Stimulated activated CD8-positive, alpha-beta memory T cell treated with anti-CD3 and anti-CD28 coated beads, Interleukin-7, amount 100 ng/mL, for 48 hours (primary cell): ENCODE results near the gene ARHGAP44.
"Not testable (repeated sequence)": the region's sequence is repeated elsewhere in the genome, so short reads cannot be mapped to it uniquely, and the experiment has no call there.

Experiments used
- DNase-seq, 2 donors: peaks; one replicate each; pipeline ENCODE4 v3.0.0-alpha.2; 2020; ENCODE audit warnings: low read depth in 1 of 2; ENCODE audit errors: extremely low read depth in 1 of 2

ARHGAP44 gene

DNA sequence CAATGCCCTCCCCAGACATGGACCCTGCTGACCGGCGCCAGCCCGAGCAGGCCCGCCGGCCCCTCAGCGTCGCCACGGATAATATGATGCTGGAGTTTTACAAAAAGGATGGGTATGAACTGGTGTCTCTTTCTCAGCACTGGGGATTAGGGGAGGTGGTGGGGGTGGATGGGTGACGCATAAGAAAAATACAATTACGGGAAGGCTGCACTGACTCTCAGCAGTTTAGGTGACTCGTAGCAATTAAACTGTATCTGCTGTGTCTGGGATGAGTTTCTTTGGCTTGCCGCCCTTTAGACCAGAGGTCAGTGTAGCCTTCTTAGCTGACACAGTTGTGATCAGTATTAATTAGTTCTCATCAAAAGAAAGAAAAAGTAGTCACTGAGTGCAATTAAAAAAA lies 169.5 kb downstream of the ARHGAP44 start:
- DNase-seq, result no peak

DNA sequence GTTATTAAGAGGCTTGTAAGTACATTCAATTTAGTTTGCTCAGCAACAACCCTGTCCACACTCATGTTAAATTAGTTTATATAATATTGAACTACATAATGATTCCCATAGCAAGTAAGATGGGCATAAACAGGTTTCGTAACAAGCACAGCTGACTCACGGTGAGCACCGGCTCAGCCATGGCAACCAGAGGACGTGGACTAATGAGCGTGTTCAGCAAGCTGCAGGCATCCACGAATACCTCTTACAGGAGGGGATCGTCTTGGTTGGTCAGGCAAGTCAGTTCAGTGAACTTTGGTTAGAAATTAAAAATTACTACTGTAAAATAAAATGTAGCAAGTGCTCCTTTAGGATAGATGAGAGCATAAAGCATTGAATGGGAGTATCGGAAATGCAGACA lies 170.1 kb downstream of the ARHGAP44 start:
- no peak for DNase-seq

DNA sequence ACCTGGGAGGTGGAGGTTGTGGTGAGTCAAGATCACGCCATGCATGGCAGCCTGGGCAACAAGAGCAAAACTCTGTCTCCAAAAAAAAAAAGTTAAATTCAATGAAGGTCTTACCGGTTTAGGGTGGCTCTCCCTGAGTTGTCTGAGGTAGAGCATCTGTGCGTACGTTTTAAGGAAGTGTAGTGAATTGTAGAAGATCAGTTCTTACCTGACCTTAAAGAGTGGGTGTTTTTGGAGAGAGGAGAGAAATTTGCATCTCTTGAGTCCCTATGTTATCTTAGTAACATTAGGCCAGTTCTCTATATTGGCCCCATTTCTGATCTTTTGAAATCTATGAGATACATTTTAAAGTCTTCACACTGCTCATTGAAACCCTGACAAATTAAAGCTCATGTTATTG lies 172.4 kb downstream of the ARHGAP44 start:
- DNase-seq, result no peak

DNA sequence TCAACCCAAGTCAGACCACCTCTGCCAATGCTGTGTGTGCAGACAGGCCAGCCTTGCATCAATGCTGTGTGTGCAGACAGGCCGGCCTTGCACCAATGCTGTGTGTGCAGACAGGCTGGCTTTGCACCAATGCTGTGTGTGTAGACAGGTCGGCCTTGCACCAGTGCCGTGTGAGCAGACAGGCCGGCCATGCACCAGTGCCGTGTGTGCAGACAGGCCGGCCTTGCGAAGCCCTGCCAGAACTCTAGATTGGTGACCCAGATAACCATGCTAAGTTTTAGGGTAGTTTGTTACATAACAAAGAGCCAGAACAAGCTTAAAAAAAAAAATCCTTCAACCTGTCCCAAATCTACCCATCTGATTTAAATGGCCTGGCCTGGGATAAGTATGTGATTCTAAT lies 174.2 kb downstream of the ARHGAP44 start:
- DNase-seq, result no peak

DNA sequence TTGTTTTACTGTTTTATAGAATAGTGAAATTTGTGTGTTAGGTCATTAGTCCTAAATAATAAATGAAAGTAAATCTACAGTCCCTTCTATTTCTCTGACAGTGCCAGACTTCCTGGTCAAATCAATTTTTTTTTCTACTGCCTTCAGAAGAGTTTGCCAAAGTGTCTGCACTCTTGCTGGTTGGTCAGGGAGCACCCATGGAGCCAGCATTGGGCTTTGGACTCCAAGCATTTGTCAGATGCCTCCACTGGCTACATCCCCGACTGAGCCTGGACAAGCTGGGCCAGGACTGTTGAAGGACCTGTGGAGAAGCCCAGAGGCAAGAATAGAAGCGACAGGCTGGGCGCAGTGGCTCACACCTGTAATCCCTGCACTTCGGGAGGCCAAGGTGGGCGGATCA lies 174.9 kb downstream of the ARHGAP44 start:
- no peak for DNase-seq

DNA sequence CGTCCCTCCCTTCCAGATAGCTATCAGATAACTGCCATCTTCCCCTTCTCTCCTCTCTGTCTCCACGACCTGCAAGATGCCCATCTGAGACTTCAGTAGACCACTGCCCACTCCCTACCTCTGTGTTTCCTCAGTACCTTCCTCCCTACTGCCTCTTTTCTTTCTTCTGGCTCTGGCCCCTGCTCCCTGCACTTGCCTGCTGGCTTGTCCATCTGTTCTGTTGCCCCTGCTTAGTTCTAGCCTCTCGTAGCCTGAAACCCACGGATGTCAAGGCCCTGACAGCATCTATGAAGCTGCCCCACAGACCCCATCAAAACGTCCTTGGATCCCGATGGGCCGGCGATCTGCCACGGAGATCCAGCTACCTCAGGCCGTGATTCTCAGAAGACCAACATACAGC lies 175.5 kb downstream of the ARHGAP44 start:
- DNase-seq, result no peak

DNA sequence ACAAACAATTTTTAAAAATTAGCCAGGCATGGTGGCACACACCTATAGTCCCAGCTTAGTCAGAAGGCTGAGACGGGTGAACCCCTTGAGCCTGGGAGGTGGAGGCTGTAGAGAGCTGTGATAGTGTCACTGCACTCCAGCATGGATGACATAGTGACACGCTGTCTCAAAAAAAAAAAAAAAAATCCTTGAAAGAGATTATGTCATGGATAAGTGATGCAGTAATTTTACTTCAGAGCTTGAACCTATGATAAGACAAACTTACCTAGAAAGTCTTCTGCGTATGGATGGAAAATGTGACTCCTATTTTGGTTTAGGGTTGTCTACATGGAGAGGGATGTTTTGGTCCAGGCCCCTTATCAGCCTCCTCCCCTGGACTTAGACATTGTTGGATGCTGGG lies 176.7 kb downstream of the ARHGAP44 start:
- DNase-seq, result no peak

DNA sequence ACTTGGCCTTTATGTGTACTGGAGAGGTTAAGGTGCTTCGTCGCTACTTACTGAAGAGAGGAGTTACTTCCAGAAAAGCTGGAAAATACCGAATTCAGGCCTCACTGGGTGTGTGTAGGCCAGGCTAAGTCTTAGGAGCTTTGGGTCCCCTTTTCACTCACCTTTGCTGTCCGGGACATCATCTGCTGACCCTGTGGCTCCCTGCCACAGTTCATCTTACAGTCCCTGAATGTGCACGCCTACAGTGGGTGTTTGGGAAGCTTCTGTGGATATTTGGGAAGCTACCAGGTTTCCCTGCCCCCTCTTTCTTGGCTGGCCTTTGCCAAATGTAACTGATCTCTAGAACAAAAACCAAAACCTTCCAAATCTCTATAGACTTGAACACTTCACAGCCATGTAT lies 177.1 kb downstream of the ARHGAP44 start:
- DNase-seq, result no peak

DNA sequence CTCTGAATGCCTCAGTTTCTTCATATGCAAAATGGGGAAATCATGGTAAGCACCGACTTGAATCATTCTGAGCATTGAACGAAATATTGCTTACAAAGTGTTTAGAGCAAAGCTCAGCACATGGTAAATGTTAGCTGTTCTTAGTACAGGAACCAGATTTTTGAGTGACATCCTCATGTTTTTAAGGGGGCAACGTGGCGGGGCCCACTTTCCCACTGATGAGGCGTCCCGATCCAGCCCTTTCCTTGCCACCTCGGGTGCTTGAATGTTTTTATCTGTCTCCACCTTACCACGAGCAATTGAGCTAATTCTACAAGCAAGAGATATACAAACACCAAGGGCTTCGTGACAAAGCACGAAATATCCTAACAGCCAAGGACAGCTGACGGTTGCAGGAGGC lies 178.7 kb downstream of the ARHGAP44 start:
- no peak for DNase-seq

DNA sequence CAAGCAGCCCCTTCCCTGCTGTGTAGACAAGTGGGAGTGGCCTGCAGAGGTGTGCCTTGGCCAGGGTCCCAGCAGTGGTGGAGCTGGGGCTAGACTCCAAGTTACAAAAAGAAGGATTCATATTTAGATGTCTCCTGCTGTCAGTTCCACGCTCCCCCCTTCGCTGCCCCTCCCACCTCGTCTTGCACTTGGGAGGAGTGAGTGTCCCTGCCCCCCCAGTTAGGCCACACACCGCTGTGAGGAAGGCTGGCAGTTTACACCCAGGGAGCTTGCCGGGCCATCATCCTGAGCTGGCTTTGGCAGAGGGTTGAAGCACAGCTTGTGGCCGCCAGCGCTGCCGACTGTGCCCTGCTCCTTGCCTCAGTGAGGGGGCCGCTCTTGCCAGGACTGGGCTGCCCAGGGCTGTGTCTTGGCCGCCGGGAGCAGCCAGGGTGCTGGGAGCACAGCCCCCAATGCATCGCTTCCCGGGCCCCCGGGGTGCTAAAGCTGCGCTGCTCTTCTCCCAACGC lies 184.3 kb downstream of the ARHGAP44 start:
- no peak for DNase-seq

DNA sequence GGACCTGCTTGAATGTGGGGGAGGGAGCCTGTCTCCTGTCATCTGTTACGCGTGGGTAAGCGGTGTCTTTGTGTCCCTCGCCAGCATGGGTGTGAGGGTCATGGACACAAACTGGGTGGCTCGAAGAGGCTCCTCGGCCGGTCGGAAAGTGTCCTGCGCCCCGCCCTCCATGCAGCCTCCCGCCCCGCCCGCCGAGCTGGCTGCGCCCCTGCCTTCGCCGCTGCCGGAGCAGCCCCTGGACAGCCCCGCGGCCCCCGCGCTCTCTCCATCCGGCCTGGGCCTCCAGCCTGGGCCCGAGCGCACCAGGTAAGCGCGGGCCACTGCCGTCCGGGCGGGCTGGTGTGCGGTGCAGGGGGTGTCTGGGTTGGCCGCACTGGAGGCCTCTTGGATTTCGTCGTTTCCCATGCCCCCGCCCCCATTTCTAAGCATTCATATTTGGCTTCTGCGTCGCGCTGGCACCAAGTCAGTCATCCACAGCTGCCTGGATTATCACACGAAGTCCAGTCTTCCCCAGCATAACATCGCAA lies 184.8 kb downstream of the ARHGAP44 start:
- no peak for DNase-seq

DNA sequence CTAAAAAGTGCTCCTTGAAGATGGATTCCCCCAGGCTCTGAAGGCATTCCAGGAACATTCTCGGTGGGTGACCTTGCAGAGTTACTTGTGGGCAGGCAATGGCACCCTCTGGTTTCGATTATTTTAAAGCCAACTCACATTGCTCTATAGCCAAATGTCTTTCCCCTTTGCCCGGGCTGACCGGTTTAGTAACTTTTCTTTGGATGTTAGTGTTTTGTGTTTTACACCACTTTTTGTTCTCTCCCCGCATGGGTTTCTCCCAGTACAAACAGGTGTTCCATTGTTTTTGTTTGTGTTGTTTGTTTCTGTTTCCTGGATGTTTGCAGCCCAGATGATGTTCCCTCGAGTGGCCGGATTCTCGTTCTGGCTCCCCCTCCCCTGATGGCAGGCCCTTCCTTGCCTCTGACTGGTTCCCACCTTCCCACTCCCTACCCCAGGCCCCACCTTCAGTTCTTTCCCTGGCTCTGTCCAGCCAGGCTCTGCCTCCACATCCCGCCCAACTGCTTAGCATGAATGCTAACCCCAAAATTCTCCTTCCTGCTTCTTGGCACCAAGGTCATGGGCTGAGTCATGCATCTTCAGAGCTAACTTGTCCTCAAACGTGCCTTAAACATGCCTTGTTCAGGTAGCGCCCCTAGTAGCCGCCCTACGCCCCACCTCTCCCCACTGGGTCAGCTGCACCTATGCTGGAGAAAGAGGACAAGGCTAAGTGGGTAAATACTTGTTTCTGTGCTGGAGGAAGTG lies 187.9 kb downstream of the ARHGAP44 start:
- no peak for DNase-seq

DNA sequence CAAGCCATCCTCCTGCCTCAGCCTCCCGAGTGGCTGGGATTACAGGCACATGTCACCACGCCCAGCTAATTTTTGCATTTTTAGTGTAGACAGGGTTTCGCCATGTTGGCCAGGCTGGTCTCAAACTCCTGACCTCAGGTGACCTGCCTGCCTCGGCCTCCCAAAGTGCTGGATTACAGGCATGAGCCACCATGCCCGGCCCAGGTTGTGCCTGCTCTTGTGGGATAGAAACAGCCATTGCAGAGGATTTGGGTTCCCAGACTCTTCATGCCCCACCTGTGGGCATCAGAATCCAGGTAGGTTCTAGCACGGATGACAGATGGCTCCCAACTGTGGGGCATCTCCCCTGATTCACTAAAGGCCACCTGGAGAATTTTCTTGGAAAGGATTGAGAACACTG lies 189.5 kb downstream of the ARHGAP44 start:
- DNase-seq, result not testable (repeated sequence)

DNA sequence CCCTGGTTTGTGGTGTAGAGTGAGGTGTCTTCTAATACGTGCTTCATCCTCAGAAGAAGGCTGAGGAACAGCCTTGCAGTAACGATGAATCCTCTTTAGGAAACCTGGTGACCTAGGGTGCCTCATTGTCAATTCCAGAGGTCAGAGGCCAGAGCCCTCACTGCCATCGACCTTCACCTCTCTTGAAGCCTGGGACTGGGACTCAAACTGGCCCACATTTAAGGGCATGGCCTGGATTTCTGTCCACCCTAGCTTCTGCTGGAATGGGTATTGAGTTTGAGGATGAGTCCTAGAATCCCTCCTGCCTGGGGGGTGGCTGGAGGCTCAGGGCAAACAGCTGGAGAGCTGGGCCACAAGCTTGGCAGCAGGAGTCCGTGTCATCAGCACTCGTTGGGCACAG lies 189.9 kb downstream of the ARHGAP44 start:
- no peak for DNase-seq

DNA sequence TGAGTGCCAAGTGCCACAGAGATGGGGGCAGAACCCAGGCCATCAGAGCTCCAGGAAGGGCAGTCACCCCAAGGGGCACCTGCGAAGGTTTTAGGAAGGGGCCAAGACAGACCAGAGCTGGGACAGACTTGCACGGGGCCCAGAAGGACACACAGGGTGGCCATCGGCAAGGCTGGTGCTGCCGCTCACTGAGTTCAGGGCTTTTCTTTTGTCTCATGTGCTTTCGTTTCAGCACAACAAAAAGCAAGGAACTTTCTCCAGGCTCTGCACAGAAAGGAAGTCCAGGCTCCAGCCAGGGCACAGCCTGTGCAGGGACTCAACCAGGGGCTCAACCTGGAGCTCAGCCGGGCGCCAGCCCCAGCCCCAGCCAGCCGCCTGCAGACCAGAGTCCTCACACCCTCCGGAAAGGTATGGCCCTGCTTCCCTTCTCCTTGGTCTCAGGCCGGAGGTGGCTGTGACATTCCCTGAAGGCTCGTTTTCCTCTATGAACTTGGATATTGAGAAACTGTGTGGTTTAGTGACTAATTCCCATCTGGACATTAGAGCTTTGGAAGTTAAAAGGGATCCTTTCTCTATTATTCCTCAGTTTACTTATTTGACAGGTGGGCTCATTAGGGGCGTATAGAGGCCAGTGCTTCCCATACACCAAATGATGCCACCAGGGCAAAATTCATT lies 190.7 kb downstream of the ARHGAP44 start:
- DNase-seq, result no peak

DNA sequence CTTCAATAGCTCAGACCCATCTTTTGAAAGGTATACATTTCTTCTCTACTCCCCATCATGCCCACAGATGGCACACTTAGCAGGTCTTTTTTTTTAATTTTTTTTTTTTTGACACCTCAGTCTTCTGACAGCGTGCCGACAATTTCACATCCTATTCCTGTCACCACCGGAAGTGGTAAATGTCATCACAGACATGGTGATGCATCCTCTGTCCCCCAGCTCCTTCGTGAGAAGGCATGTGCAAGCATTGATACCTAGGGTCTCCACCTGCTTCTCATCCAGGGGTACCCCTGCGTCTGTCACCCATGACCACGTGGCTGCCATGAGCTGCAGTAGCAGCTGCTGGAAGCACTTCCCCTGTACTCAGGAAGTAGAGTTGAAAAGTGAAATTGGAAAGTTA lies 192.9 kb downstream of the ARHGAP44 start:
- no peak for DNase-seq

DNA sequence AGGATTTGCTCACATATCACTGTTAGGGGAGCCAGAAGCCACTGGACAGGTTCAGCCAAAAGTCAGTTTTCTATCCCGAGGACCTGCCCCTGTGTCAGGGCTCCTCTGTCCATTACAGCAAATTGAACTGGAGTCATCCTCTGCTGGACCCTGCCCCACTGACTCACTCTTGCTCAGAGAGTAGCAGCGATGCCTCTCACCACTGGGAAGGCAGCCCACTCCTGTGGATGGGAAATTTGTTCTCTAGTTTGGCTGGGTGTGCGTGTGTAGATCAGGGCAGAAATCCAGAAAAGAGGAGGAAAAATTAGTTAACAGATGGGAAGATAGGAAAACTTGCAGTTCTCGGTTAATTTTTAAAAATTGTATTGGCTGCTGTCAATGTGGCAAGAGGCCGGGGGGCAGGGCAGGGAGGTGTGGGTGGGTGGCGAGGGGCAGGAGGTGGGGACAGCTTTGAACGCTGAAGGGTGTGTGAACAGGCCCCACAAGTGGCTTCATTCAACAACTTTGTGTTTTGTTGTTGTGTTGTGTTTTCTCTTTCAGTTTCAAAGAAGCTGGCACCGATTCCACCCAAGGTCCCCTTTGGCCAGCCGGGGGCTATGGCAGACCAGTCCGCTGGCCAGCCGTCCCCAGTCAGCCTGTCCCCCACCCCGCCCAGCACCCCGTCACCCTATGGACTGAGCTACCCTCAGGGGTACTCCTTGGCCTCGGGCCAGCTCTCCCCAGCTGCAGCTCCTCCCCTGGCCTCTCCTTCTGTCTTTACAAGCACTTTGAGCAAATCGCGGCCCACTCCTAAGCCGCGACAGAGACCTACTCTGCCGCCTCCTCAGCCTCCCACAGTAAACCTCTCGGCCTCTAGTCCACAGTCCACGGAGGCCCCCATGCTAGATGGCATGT lies 194.9 kb downstream of the ARHGAP44 start:
- DNase-seq, result no peak

DNA sequence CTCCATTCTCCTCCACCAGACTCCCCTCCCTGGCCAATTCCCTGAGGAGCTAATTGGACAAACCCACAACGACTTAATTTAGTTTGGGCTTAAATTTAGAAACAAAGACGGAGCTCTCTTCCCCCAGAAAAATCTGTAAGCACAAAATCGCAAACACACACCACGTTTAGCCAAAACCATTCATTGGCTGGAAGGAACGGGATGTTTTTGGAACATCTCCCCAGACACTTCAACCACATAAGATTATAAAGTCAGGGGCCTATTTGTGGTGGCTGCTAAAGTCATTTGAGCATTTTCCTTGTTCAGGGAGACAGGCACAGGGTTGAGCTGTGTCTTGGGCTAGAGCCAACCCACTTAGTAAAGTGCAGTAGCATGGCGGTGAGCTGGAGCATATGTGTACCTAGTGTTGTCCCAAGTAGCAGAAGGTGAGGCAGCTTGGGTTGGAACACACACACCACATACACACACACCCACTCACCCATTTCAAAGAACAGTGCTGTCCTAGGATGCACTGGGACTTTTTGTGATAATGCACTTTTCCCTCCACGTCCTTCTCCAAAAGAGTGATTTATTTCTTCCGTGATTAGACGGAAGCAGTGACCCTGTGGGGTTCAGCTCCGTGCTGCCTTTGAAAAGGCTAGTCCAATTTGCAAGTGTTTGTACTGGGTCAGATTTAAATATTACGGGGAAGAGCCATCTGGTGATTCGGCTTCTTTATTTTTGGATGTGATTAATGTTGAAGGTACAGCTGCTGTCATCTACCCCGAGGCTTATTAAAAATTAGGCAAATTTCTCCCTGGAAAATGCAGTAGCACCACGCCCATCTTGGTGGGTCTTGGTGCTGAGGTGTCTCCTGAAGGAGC lies 196.4 kb downstream of the ARHGAP44 start:
- no peak for DNase-seq

DNA sequence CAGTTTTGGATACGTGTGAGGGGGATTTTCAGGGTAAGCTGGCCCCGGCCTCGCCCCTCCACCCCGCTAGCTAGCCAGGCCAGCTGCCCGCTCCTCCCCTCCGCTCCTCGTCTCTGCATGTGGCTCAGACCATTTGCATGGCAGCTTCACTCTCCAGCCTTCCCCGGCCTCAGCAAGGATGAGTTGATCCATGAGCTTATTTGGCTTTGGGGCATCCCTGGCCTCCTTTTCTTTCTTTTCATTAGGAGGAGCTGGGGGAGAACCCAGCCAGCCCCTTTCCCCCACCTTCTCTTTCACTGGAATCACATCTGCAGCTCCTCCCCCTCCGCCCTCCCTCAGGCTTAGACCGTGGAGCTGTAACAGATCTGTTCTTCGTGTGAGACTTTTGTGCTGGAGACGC lies 197.8 kb downstream of the ARHGAP44 start:
- DNase-seq, result no peak

DNA sequence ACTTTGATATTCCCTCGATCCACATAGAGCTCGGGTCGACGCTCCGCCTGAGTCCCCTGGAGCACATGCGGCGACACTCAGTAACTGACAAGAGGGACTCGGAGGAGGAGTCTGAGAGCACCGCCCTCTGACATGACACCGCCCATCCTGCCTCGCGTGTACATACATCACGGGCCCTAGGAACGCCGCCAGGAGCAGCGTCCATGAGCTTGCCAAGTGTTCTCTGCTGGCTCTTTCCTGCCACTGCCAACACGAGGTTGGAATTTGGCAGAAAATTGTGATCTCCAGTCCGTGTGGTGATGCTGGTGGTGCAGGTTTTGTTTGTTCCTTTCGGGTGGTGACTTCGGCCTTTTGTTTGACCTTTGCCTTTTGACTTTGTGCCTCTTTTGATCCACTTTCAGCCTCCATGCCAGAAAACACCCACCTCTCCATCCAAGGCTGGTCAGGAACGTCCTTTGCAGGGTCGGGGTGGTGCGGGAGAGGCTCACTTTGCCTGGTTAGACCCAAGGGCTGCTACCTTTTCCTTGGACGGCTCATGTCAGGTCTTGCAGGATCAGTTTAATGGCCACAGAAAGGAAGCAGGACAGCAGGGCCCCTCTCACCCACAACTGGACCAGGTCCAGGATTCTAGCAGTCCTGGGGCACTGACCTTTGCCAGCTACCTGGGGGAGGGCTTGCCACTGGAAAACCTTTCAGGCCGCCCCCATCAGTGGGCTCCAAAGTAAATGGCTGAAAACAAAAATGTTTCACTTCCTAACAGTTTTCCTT lies 200.9 kb downstream of the ARHGAP44 start:
- no peak for DNase-seq
